PFSK-1 (cell line): ENCODE results near the gene KLRK1.

Experiments
- POLR2AphosphoS5 ChIP-seq: IDR thresholded peaks from 2 replicates; pipeline ENCODE4 v1.6.1; 2012; ENCODE audit warnings: low read depth, mild to moderate bottlenecking, control low read depth, low read length, moderate library complexity
- TAF1 ChIP-seq: IDR thresholded peaks from 2 replicates; pipeline ENCODE4 v1.6.1; 2012; ENCODE audit warnings: low read length, control low read depth, borderline replicate concordance; ENCODE audit not compliant: insufficient read depth

DNA sequence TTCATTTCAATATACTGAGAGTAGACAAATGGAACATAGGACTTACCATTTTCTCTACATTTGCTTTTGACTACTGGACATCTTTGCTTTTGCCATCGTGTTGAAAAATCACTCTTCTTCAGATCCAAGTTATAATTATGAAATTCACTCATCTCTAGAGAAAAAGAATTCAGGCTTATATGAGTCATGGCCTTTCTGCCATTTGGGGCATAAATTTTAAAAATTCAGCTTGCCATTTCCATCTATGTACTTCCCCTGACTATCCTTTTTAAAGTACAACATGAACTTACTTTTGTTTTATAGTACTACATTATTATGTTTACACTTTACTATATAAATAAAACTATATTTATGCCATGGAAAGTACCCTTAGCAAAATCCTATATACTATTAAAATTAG lies 3.0 kb downstream of the KLRK1 start:
- no peak for TF ChIP-seq TAF1
- no peak for TF ChIP-seq POLR2AphosphoS5
